Hepatic stellate cell (primary cell): ENCODE data around the gene RBMS2.

Source experiments
- DNase-seq: peaks from one replicate; pipeline ENCODE4 v3.0.0; 2011; ENCODE audit warnings: low spot score

The RBMS2 gene

DNA sequence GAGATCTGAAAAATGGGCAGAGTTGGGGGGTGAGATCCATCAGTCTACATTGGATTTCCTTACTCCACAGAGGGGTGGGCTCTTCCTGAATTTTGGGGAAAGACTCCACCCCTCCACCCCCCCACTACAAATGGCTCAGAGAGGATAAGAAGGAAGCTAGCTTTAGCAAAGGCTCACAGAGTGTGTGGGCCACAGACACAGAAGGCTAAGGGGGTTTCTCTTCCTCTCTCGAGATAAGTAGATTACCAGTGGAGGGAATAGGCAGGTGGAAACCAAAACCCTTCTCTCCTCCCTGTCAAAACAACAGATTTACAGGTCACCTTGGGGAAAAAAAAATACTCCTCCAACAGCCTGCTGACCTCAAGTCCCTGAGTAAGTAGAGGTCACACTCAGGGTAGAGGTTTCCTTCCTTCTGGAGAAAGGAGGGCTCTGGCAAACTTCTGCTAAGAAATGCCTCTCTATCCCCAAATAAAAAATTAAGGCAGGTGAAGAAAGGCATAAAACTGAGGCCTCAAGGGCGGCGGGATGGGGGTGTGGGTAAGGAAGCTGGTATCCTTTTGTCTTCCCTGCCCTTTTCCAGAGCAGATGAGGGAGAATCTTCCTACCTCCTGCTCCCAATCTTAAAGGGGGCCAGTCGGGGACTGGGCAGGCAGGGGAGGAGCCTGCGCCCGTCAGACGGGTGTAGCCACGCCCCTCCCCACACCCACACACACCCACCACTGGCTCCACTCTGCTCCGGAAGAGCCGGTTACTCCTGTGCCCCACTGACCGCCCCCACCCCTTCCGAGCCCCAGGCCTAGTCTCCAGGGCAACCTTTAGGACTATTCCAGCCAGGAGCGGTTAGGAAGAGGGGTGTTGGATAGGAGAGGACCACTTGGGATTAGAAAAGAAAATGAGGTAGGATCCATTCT lies 110.4 kb downstream of the RBMS2 start:
- peak; percentile 61 for DNase-seq

DNA sequence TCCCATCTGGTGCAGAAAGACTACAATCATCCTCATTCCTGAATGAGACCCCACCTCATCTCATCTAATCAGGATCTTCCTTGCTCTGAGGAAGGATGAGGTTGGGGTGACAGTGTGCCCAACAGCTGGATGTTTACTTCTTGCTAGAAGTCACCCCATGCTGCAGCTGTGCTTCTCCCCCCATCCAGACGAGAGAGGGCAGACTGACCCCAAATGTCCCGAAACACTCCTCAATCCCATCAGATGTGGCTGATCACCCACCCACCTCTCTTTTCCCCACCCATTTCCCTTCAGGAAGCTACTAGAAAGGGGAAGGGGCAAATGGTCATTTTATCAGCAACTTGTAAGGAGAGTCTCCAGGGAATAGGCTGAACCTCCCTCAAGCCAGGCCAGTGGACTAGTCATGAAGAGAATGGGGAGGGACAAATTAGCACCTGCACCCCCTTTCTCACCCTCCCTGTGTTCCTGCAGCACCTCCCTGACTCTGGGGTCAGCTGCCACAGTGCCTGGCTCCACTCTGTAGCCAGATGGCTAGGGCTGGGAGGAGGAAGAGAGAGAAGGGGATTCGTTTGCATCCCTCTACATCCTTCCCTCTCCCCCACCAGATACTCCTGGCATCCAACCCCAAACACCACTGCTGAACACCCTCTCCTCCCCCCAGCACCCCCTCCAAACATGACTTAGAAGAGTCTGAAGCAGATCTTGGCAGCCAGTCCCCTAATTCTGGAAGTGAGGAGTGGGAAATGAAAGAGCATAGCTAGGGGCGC lies 111.3 kb downstream of the RBMS2 start:
- peak; percentile 15 for DNase-seq

DNA sequence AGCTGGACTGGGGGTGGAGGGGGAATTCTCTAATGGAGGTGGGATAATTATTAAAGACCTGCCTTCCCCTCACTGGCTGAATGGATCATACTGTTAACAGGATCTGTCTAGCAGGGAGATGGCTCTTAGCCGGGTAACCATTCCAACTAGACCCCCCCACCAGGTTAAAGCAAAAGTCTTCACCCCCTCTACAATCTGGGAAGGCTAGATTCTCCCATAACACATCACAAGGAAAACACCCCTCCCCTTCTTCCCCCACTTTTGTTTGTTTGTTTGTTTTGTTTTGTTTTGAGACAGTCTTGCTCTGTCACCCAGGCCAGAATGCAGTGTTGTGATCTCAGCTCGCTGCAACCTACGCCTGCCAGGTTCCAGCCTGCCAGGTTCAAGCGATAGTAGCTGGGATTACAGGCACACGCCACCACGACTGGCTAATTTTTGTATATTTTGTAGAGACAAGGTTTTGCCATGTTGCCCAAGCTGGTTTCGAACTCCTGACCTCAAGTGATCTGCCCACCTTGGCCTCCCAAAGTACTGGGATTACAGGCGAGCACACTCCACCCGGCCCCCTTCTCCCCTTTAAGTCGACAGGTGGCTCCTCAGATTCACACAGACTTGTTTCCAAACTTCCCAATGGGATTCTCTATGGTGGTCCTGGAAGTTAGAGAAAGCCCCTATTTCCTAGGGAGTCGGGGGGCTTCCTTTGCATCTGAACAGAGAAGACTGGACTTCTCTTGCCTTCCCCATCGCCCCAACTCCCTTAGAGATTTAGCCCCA lies 112.0 kb downstream of the RBMS2 start:
- DNase-seq: no peak

DNA sequence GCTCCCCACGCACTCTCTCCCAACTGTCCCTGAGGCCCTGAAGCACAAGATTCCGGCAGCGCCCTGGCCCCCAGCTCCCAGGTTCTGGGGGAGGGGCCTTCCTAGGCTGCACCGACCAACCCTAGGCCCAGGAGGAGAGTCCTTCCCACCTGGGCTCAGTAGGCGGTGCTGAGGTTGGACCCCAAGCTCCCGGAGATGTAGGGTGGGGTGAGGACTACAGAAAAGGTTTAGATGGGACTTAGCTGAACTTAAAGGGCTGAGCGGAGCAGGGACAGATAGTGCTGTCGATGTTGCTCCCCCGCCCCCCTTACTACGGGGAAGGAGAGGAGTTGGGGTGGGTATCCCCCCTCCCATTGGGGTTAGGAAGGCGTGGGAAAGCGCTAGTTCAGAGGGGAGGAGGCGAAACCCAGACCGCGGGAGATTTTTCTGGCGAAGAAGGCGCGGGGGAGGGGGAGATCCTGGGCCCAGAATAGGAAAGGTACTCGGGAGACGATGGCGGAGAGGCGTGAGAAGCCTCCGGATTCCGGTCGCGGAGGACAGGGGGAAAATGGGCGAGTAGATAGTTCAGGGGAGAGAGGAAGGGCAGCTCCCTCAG lies 112.7 kb downstream of the RBMS2 start:
- DNase-seq: peak; percentile 31

GRCh38 chr12:56634837-56635791 lies 113.5 kb downstream of the RBMS2 start:
- DNase-seq: peak; percentile 92

GRCh38 chr12:56635806-56636674 lies 114.4 kb downstream of the RBMS2 start:
- peak; percentile 92 for DNase-seq

GRCh38 chr12:56636675-56637540 lies 115.3 kb downstream of the RBMS2 start:
- DNase-seq: peak; percentile 97

DNA sequence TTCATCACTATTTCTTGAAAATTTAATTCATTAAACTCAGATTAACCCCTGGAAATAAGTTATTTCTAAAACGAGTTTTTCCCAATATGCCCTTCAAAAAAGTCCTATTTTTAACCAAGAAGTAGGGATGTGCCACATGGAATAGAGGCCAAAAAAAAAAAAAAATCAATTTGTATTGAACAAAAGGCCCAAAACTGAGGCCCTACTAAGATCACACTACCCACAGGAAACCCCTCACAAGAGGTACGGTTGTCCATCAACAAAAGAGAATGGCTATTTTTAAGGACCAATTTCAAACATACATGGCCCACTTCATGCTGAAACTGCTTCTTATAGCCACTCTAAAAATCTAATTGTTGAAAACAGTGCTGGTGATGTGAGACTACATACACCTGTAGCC lies 116.0 kb downstream of the RBMS2 start:
- no peak for DNase-seq

GRCh38 chr12:56641219-56641618 lies 119.6 kb downstream of the RBMS2 start:
- DNase-seq: no peak

DNA sequence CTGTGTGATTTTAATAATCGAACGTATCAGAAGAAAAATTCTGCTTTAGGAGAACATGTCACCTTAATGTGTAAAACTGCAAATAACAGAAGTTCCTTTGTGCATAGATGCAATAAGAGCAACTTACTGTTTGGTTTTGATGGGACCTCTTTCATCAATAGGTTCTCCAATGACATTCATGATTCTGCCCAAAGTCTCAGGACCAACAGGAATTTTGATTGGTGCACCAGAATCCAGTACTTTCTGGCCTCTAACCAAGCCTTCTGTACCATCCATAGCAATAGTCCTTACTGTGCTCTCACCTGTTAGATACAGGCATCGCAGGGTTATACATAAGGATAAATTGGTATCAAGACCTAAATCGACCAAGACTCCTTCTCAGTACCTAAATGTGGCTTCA lies 123.0 kb downstream of the RBMS2 start:
- peak; percentile 19 for DNase-seq

DNA sequence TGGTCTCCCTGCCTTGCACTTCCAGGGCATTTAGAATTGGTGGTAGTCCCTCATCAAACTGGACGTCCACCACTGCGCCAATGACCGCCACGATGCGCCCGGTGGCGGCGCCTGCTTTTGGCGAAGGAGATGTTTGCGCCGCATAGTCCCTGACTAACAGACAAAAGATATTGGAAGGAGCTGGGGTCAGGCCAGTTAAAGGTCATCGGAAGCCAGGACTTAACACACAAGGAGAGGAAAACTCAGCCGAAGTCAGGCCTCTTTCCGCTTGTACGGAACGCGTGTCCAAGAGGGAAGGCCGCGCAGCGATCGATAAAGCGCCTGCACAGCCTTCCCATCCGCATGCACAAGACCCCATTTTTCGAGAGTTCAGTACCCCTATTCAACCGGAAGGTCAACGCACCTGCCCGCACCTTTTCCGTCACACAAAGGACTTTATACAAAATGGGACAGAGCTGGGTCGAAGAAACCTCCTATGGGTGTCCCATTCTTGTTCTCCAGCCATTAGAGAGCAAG lies 123.6 kb downstream of the RBMS2 start:
- DNase-seq: peak; percentile 13
